Measurements from ENCODE around the gene CUX1.

Gene CUX1

GRCh38 chr7:102081244-102081627, 263.8 kb downstream of the CUX1 start:
- DNase-seq: no peak

GRCh38 chr7:102082693-102083368, 265.4 kb downstream of the CUX1 start:
- DNase-seq: no peak

- no peak for DNase-seq
These were observed 267.9 kb downstream of the CUX1 start for GRCh38 chr7:102085218-102085772.

GRCh38 chr7:102089175-102090098, 272.0 kb downstream of the CUX1 start:
- DNase-seq: no peak

GRCh38 chr7:102093599-102094315, 276.3 kb downstream of the CUX1 start:
- DNase-seq: no peak

- DNase-seq: no peak
These were observed 276.9 kb downstream of the CUX1 start for GRCh38 chr7:102094316-102094650.

GRCh38 chr7:102095321-102096011, 278.0 kb downstream of the CUX1 start:
- no peak for DNase-seq

- no peak for DNase-seq
These were observed 278.5 kb downstream of the CUX1 start for GRCh38 chr7:102096012-102096332.

GRCh38 chr7:102096706-102097427, 279.4 kb downstream of the CUX1 start:
- DNase-seq: no peak

- DNase-seq: no peak
These were observed 280.3 kb downstream of the CUX1 start for GRCh38 chr7:102097601-102098161.

- no peak for DNase-seq
These were observed 281.6 kb downstream of the CUX1 start for GRCh38 chr7:102098986-102099385.

- DNase-seq: no peak
These were observed 282.0 kb downstream of the CUX1 start for GRCh38 chr7:102099474-102099873.

- no peak for DNase-seq
These were observed 283.7 kb downstream of the CUX1 start for GRCh38 chr7:102101111-102101551.

GRCh38 chr7:102101926-102102325, 284.5 kb downstream of the CUX1 start:
- DNase-seq: no peak

GRCh38 chr7:102103027-102103372, 285.6 kb downstream of the CUX1 start:
- no peak for DNase-seq

GRCh38 chr7:102104245-102104644, 286.8 kb downstream of the CUX1 start:
- DNase-seq: no peak

GRCh38 chr7:102106625-102107024, 289.2 kb downstream of the CUX1 start:
- no peak for DNase-seq

- no peak for DNase-seq
These were observed 290.2 kb downstream of the CUX1 start for GRCh38 chr7:102107474-102108104.

- no peak for DNase-seq
These were observed 293.9 kb downstream of the CUX1 start for GRCh38 chr7:102111061-102112041.

- DNase-seq: no peak
These were observed 297.8 kb downstream of the CUX1 start for GRCh38 chr7:102115181-102115580.
